HG03196 (cell line): ENCODE results near the gene AIFM3.

Experiments
- ATAC-seq: cut with Tn5 transposase; IDR thresholded peaks from one replicate; pipeline ENCODE4 v1.9.1; 2021; ENCODE audit not compliant: unreplicated experiment

AIFM3 gene

GRCh38 chr22:21022955-21023614 lies 56.0 kb downstream of the AIFM3 start:
- ATAC-seq: no peak

- ATAC-seq: no peak
Measured at GRCh38 chr22:21025266-21025665, 58.2 kb downstream of the AIFM3 start.

DNA sequence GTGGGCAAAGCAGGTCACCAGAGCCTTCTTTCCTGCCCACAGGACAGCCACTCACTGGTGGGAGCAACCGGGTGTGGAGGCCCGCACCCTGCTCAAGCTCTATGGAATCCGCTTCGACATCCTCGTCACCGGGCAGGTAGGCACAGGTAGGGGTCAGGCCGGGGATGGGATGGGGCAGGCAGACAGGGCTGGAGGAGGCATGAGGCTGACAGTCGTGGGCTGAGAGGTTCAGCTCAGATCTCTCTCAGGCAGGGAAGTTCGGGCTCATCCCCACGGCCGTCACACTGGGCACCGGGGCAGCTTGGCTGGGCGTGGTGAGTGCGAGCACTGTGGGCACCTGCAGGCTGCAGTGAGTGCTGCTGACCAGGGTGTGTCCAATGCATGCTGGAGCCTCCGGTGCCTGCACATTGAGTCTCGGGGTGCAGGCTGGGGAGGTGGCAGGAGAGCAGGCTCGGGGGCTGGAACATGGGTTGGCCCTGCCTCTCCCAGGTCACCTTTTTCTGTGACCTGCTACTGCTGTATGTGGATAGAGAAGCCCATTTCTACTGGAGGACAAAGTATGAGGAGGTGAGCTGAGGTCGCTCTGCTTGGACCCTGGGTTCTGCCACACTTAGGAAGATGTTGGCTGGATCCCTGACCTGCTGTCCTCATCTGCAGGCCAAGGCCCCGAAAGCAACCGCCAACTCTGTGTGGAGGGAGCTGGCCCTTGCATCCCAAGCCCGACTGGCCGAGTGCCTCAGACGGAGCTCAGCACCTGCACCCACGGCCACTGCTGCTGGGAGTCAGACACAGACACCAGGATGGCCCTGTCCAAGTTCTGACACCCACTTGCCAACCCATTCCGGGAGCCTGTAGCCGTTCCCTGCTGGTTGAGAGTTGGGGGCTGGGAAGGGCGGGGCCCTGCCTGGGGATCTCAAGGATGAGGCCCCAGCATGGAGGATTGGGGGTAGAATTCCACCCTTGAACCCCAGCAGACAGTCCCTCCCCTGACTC lies 59.0 kb downstream of the AIFM3 start:
- no peak for ATAC-seq

- no peak for ATAC-seq
Measured at GRCh38 chr22:21026783-21027692, 60.0 kb downstream of the AIFM3 start.

DNA sequence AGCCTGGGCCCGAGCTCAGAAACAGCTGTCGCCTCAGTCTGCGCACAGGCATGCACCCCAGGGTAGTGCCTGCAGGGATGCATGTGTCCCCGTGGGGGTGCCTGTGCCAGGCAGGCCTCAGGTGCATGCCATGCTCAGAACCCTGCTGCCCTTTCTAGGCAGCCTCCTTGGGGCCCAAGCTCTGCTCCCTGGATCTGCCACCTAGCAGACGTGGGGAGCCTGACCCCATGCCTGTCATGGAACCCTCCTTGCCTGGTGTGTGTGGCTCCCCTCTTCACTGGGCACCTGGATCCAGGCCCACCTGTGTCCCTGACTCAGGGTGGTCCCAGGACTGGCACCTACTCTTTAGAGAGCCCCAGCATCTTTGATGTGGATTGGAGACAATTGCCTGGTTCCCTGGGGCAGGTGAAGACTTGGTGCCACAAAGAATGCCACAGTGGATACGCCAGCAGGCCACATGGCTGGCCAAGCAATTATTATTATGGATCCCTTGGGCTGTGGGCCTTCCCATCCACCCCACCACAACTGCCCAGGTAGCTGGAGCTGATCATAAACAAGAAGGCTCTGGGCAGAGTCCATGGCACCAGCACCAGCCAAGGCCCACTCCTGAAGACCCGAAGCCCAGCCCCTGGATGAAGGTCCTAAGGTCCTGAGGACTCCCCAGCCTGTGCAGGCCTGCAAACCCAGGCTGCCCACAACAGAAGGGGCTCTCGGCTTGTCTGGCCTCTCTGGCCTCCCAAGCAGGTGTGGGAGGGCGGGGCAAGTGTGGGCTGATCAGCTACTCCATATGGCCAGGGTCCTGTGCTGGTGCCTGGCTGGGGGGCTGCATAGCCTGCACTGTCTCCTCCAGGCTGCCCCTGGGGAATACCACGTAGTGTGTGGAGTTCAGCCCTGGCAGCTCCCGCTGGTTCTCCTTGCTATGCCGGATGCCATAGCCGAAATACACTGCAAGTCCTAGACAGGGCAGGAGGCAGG lies 61.5 kb downstream of the AIFM3 start:
- ATAC-seq: no peak

DNA sequence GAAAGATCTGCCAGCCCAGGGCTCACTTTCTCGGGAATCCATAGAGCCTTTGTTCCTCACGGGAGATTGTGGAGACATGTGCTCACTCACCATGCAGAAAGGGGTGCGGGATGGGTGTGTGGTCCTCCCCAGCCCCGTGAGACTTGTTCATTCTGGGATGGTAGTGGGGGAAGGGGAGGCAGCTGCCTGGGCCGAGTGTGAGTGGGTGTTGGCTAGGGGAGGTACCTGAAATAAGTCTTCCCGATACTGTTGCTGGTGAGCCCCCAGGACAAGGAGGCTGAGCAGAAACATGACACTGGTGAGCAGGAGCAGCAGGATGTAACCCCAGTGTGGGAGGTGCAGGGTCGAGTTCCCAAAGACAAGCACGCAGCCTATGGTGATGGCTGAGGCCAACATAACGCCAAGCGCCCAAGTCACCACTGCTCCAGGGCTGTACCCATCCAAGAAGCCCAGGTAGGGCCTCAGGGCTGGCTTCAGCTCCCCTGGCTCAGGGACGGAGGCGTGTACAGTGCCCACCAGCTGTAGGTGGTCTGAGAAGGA lies 62.5 kb downstream of the AIFM3 start:
- ATAC-seq: no peak

DNA sequence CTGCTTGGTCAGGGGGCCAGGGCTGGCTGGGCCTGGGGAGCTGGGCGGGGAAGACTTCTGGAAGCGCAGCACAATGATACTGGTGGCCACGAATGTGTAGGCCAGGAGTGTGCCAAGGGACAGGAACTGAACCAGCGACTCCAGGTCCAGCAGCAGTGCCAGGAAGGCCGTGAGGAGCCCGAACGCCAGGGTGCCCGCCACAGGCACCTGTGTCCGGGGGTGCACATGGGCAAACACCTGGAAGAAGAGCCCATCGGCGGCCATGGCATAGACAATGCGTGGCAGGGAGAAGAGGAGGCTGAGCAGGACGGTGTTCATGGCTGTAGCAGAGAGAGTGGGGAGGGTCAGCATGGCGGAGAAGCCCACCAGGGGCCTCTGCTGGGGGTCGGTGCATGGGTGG lies 63.0 kb downstream of the AIFM3 start:
- no peak for ATAC-seq
